HT-29 (cell line): ENCODE results near the gene ARRB1. TPM values are rescaled to one million over a fixed set of nuclear protein-coding genes. Genes with fewer than 3 reads are reported as not detected.

Experiments
- DNase-seq: peaks from one replicate; pipeline ENCODE4 v3.0.0-alpha.2; 2015; ENCODE audit warnings: low spot score
- total RNA-seq: library from RNA; depleted of rRNA; stranded (reverse); fragments of >200 nt; shearing (Covaris generic); gene quantifications from 2 replicates; pipeline ENCODE4 v1.2.3, GENCODE V29; 2014

ARRB1 gene
- total RNA-seq, 1 experiment from 2014 or later, result 28.6 TPM

DNA sequence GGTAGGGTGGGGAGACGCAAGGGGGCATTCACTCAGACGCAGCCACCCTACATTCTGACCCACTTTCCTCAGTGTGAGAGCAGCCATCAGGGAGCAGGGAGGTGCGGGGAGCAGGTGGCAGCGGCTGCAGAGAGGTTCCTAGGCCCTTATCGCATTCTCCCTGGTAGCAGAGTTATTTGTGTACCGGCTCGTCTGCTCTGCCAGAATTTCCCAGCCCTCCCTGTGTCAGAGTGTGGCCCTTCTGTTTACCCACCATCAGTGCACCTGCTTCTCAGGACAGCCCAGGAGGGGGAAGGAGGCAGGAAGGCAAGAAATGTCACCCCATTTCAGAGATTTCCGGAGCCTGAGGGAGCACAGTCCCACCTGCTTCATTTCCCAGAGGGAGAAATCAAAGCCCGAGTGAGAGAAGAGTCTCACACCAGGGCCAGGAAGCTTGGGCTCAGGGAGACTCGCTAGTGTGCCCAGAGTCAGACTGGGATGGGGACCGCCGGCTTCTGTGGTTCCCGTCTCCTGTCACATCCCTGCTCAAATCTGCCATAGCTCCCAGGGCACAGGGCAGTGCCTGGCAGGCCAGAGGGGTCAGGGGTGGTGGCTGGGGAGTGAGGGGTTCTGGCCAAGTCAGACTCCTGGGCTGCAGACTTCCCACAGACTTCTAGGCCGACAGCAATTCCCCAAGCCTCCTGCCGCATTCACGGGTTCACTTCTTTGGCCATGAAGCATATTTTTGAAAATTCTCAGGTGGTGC, 49.7 kb downstream of the ARRB1 start:
- DNase-seq, result no peak

DNA sequence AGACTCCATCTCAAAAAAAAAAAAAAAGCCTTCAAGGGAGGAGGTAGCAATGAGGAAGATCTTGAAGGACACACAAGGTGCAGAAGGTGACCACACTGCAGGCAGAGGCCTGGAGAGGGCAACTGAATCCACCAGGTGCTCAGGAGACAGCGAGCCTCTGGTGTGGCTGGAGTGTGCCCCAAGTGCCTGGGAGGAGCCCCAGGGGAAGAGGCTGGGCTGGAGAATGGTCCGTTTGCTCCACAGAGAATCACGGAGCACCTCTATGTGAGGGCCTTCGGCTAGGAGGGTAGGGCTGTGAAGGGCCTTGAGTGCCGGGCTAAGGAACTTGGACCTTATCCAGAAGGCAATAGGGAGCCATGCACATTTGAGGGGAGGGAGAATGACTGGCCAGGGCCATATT, 50.3 kb downstream of the ARRB1 start:
- DNase-seq, result no peak

DNA sequence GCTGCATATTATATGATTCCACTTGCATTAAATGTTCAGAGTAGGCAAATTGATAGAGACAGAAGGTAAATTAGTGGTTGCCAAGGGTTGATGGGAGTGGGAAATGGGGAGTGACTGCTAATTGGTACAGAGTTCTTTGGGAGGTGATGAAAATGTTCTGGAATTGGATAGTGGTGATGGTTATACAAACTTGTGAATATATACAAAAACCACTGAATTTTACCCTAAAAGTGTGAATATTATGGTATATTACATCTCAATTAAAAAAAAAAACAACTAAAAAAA, 52.5 kb downstream of the ARRB1 start:
- DNase-seq, result no peak

DNA sequence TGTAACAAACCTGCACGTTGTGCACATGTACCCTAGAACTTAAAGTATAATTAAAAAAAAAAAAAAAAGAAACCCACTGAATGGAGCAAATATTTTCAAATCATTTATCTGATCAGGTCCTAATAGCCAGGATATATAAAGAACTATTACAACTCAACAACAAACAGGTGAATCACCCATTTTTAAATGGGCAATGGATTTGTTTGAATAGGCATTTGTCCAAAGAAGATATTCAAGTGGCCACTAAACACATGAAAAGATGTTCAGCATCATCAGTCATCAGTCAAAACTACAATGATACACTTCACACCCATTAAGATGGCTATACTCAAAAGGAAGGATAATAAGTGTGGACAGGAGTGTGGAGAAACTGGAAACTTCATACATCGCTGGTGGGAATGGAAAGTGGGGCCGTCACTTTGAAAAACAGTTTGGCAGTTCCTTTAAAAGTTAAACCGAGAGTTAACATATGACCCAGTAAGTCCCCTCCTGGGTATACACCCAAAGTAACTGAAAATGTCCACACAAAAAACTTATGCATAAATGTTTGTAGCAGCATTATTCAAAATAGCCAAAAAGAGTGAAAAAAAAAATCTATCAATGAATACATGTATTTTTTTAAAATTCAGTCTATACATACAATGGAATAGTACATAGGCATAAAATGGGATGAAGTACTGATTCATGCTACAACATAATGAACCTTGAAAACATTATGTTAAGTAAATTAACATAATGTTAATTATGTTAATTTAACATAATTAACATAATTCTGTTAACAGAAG, 53.1 kb downstream of the ARRB1 start:
- no peak for DNase-seq

DNA sequence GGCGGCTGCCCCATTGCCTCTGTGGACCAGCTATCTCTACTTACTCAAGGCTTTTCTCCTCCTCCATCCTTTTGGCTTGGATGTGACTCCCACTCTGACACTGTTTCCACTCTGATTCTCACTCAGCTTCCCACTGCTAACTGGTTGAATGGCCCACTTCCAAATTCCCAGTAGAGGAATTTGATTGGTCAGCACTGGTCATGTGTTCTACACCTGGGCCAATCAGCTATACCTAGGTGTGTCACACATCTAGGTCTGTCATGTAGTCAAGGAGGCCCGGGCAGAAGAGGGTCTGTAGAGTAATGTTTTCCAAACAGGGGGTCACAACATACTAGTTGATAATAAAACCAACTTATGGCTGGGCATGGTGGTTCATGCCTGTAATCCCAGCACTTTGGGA, 57.6 kb downstream of the ARRB1 start:
- no peak for DNase-seq

DNA sequence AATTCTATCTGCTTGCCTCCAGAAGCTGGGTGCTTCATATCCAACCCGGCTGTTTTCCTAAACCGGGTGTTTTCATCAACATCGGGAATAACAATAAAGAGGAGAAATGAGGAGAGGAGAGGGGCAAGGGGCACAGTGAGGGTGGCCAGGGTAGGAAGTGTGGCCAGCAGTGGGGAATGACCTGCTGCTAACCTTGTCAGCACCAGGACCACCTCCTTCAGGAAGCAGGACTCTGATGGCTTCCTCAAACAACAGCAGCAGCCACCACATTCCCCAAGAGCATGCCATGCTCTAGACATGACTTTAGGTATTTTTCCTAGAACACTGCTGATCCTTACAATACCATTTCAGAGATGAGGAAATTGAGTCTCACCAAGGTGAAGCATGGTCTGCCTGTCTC, 58.5 kb downstream of the ARRB1 start:
- DNase-seq, result no peak

DNA sequence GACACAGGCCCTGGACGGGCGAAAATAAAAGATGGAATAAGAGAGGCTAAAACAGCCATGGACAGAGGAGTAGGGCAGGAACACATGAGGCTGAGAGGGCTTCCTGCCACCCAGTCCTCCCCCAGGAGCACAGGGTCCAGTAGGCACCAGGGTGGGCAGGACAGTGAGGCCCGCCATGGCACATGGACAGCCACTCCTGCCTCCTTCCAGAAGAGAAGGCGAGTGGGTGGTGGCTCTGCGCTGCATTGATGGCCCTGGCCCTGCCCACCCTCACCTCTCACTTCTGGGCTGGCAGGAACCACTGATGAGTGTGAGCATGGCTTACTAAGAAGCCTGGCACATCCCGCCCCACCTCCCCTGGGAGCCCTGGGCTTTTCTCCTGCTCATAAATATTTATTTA, 59.7 kb downstream of the ARRB1 start:
- no peak for DNase-seq

DNA sequence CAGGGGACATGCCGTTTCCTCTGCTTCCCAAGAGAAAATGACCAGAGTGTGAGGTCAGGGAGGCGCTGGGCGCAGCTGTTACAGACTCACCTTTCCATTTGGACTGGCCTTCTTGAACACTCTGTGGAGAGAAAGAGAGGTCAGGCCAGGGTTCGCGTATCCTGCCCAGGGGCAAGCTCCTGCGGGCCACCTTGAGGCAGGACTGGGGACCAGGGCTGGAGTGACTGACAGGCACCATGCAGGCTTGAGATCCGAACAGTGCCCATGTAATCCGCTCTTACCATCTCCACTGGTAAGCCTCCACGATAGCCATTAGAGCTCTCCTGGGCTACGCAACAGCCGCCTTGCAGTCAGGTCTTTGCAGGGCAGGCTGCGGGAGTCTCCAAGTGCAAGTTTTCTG, 61.5 kb downstream of the ARRB1 start:
- no peak for DNase-seq

DNA sequence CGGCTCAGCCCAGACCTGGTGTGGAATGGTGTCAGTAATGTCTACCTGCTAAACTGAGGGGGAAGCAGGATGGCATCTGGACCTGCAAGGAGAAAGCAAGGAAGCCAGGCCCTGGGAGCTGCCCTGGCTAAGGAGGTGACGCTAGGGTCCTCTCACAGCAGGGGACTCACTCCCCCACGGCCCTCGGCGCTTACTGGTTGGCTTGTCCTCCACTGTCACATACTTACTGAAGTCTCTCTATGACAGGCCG, 62.0 kb downstream of the ARRB1 start:
- DNase-seq, result no peak

DNA sequence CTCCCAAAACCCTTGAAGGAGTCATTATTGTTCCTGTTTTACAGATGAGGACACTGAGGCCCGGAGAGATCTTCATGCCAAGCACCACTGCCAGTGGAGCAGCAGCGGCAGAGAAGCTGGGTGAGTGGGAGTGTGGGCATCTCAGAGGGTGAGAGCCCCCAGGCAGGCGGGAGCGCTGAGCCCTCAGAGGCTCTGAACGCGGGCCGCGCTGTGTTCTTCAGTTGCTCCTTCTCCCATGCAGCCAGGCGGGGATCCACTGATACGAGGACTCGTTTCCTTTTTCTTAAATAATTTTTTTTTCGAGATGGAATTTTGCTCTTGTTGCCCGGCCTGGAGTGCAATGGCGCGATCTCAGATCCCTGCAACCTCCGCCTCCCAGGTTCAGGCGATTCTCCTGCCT, 63.9 kb downstream of the ARRB1 start:
- DNase-seq, result no peak

DNA sequence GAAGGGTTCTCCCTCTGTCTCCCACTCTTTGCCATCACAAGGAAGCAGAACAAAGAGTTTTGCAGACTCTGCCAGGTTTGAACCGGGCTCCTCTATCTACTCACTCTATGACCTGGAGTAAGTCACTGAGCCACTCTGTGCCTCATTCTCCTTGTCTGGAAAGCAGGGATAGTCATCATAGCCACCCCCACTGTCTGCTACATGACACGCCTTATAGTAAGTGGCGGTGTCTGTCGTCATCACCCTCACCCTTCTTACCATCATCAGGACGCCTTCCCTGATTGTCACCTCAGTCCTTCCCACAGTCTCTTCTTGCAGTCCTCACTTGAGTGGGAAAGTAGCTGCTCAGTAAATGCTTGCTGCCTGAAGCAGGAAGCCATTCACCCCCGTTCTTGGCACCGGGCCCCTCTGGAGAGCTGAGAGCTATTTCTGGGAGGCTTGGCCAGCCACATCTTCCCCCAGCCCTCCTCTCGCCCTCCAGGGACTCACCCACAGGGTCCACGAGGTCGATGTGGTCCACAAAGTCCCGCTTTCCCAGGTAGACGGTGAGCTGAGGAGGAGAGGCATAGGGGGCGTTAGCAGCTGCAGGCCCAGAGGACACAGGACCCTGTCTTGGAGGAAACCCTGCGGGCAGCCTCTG, 64.5 kb downstream of the ARRB1 start:
- DNase-seq, result no peak

DNA sequence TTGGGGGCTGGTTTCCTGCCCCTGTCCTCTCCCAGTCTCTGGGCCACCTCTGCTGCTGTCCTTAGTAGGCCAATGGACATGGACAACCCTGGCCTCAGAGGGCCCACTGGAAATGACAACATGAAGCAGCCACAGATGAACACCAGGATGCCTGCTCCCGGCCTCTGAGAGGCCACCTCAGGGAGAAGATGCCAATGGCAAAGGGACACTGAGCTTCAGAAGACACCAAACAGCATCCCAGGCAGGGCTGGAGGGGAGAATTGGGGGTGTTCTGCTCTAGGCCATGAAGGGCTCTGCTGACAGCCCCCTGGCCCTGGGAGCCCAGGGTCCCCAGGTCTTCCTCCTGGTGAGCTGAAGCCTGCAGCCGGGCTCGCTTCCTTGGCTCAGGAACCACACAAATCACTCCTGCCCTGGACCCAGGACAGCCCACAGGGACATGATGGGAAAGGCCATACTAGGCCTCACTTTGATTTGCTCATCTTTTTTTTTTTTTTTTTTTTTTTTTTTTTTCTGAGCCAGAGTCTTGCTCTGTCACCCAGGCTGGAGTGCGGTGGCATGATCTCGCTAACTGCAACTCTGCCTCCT, 65.6 kb downstream of the ARRB1 start:
- no peak for DNase-seq

DNA sequence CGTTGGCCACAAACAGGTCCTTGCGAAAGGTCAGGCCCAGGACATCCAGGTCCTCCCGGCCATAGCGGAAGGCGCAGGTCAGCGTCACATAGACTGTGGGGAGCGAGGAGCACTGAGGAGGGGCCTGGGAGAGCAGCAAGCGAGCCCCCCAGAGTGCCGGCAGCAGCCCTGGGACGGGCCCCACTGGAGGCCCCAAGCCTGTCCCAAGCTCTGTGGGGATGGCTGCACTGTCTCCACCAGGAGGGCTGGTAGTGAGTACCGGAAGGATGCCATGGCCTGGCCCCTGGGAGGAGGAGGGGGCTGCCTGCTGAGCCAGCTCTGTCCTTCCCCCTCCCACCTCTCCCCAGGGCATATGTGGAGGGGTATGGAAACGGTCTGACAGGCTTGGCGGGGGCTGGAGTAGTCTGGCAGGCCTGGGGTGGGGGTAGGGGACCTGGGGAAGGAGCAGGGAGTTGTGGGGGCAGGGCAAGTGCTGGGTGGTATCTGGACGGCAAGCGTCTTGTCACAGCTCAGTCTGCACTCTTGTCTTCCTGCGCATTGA, 68.0 kb downstream of the ARRB1 start:
- DNase-seq, result no peak

DNA sequence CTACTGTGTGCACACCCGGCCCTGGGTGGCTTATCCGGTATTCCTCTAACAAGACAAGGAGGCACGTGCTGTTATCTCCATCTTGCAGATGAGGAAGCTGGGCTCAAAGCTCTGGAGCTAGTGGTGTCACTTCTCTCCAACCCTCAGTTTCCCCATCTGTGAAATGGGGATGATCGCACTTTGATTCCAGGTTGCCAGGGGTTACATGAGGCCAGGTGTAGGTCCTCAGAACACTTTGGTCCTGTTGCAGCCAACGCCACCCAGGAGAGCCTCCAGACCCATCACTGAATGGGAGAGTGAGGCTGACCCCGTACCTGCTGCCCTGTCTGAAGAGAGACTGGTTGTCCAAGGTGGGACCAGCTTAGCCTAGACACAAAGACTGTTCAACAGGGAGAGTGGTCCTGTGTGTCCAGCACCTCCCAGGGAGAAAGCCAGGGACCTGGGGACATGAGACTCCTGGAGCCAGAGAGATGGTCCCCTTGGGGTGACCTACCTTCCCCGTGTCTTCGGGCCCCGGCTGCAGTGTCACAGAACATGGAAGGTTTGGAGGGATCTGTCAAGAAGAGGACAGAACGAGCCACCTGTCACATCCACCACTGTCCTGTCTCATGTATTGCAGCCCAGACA, 69.9 kb downstream of the ARRB1 start:
- DNase-seq, result no peak

DNA sequence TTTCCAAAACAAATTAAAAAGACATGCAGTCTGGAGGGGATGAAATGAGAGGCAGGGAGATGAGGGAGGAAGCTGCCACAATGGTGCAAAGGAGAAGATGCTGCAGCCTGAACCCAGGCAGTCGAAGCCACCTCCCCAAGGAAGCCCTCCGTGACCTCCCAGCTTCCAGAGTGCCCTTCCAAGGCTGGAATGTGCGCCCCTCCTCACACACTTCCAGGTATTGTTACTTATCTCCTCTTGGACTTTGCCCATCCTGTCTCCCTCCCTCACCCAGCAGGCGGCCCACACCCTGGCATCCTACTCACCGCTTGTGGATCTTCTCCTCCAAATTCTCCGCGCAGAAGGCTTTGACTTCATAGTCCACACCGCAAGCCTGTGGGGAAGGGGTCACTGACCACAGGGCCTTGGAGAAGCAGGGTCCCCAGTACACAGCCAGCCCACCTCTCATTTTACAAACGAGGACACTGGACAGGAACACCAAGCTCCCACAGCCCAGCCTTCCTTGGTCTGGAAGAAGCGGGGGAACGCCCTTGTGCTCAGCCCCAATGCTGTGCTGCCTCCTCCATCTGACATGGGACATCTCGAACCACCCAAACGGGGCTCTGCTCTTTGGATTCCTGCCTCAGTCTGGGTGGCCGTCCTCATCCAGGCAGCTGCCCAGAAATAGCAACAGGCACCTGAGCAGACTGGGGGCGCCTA, 70.5 kb downstream of the ARRB1 start:
- no peak for DNase-seq

DNA sequence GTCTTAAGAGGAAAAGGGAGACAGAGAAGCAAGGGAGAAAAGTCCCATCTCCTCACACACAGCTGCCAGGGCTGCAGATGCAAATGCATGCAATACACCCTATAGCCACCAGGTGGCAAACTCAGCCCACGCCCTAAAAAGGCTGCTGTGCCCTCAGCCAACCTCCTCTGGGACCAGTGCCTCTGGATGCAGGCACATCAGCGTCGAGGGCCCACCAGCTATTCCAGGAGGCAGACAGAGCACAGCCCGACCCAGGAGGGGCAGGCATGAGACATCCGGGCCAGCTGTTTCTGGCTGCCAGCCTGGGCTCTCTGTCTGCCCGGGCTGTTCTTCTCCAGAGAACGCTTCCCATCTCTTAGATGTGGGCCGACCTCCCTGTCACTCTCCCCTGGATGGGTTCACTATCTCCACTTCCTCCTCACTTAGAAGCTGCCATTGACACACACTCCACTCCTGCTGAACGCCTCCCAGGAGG, 71.2 kb downstream of the ARRB1 start:
- DNase-seq, result peak; percentile 96

DNA sequence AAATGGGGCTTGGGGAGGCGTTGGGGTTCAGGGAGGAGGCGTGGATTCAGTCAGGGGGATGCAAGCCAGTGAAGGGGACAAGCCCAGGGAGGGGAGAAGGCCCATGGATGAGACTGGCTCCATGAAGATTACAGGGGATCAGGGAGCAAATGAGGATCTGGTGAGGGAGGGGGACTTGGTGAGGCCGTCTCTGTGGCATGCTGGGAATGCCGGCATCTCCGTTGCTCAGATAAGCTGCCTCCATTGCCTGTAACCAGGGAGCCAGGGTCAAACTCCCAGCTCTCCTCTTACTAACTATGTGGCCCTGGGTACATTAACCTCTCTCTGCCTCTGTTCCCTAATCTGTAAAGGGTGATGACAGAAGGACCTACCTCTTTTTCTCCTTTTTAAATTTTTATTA, 72.2 kb downstream of the ARRB1 start:
- no peak for DNase-seq

DNA sequence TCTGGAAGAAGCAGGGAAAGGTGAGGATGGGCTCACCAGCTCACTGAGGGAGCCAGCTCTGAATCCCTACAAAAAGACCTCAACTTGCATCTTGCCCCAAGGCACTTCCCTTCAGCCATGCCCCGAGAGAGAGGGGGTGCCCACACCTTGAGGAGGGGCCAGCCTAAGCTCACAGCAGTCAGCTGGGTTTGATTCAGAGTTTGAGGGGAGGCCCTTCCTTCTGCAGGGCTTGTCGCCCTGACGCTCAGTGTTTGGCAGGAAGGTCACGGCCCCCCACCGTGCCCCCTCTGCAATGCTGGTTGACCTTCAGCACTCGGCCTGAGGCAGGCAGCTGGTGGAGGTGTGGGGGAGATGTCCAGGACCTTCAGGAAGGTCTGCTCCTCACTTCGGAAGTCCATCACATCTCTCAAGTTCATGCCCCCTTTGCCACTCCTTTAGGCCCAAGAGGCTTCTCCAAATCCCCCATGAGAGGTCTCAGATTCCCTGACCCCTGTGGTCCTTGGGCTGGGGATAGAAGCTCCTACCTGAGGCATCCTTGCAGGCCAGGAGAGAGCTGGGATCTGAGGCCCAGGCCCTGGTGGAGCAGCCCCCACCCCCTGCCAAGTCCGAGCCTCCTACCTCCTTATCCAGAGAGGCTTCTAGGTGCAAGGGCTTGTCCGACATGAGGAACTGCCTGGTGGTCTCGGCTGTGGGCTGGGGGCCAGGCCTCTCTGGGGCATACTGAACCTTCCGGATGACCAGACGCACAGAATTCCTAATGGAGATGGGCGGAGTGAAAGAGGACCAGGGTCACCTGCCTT, 73.3 kb downstream of the ARRB1 start:
- DNase-seq, result no peak

DNA sequence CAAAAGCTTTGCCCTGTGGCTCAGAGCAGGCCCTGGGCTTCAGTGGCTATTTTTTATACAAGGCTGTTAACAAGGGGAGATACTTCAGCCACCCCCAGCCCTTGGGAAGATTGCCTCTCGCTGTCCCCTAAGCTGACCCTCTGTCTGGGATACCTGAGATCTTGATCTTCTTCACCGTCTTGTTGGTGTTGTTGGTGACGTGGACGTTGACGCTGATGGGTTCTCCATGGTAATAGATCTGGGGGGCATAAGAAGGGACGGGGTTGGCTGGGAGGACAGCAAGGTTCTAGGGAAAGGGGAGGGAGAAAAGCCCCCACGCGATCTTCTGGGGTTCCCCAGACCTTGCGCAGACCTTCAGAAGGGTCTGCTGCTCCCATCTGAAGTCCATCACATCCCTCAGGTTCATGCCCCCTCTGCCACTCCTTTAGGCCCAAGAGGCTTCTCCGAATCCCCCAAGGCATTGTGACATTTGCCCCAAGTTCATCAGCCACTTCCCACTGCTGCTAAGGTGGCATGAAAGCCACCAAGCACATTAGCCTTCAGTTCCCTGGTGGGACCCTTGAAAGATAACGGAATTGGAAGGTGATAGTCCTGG, 74.2 kb downstream of the ARRB1 start:
- DNase-seq, result no peak

DNA sequence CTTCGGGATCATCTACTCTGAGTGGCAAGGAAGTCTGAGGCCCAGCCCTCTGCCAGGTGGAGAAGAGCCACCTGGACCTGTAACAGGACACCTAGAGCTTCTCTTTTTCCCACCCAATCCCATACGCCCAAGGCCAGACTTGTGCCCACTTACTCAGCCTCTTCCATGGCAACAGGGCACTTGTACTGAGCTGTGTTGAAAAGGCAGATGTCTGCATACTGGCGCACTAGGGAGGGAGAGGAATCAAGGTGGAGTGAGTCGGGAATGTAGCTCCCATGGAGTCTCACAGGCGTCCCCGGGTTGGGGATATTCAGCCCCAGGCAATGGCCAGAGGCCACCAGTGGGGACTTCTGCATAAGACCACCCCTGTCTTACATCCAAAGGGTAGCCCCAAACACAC, 74.8 kb downstream of the ARRB1 start:
- no peak for DNase-seq
